SU-DHL-6 (cell line): ENCODE measurements around the gene PPFIBP2.

Experiments used
- EZH2phosphoT487 ChIP-seq: fragments of 200-600 bp; sonication (generic), shearing (Covaris generic); conservative IDR thresholded peaks from 2 replicates; pipeline ENCODE4 v1.6.1; 2018; ENCODE audit warnings: mild to moderate bottlenecking, antibody characterized with exemption, low read length, moderate library complexity, mixed read lengths
- TF ChIP-seq, protein P1 (sequence below): fragments of 200-600 bp; sonication (generic); IDR thresholded peaks from one replicate; pipeline ENCODE4 v1.5.1; 2017; ENCODE audit warnings: antibody characterized with exemption, mild to moderate bottlenecking, low read length, moderate library complexity; ENCODE audit not compliant: insufficient read depth, poor library complexity, severe bottlenecking

- TF ChIP-seq, protein P1, sequence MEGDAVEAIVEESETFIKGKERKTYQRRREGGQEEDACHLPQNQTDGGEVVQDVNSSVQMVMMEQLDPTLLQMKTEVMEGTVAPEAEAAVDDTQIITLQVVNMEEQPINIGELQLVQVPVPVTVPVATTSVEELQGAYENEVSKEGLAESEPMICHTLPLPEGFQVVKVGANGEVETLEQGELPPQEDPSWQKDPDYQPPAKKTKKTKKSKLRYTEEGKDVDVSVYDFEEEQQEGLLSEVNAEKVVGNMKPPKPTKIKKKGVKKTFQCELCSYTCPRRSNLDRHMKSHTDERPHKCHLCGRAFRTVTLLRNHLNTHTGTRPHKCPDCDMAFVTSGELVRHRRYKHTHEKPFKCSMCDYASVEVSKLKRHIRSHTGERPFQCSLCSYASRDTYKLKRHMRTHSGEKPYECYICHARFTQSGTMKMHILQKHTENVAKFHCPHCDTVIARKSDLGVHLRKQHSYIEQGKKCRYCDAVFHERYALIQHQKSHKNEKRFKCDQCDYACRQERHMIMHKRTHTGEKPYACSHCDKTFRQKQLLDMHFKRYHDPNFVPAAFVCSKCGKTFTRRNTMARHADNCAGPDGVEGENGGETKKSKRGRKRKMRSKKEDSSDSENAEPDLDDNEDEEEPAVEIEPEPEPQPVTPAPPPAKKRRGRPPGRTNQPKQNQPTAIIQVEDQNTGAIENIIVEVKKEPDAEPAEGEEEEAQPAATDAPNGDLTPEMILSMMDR, result no peak
- TF ChIP-seq EZH2phosphoT487, result no peak
Measured at GRCh38 chr11:7495882-7496551, 17.8 kb upstream of the PPFIBP2 start.
